ENCODE data around the gene NFIC.
"Not testable (repeated sequence)": the region's sequence is repeated elsewhere in the genome, so short reads cannot be mapped to it uniquely, and the experiment has no call there.

NFIC gene

GRCh38 chr19:3374369-3375112 is 8.2 kb downstream of the NFIC start:
- TF ChIP-seq CTCF (IDR thresholded peaks at IDR 0.05; ENCODE audit: low read depth, low read length) = no peak

GRCh38 chr19:3375221-3376090 is 9.1 kb downstream of the NFIC start:
- peak; percentile 59 to 87 for DNase-seq (ENCODE audit: low read depth in 2 of 2)
- H3K4me3 ChIP-seq (replicated peaks in 1 of 2; ENCODE audit: low read depth in 2 of 2, low read length in 2 of 2) = peak overlapping the region; percentile 14 to 21
- no peak for TF ChIP-seq CTCF (IDR thresholded peaks at IDR 0.05; ENCODE audit: low read depth, low read length)

More at GRCh38 chr19:3374369-3375112, 8.2 kb downstream of the NFIC start:
- H3K4me3 ChIP-seq (replicated peaks in 1 of 2; ENCODE audit: low read depth in 2 of 2, low read length in 2 of 2) = peak overlapping the region in 1 of 2 donors; percentile 14
- peak in 1 of 2 donors; percentile 63 for DNase-seq (ENCODE audit: low read depth in 2 of 2)

GRCh38 chr19:3376091-3376455 is 9.7 kb downstream of the NFIC start:
- not testable (repeated sequence) for H3K4me3 ChIP-seq (replicated peaks in 1 of 2; ENCODE audit: low read depth in 2 of 2, low read length in 2 of 2); DNase-seq (ENCODE audit: low read depth in 2 of 2)

- no peak overlapping the region for H3K4me3 ChIP-seq (replicated peaks in 1 of 2; ENCODE audit: low read depth in 2 of 2, low read length in 2 of 2)
- no peak for TF ChIP-seq CTCF (IDR thresholded peaks at IDR 0.05; ENCODE audit: low read depth, low read length)
- DNase-seq (ENCODE audit: low read depth in 2 of 2) = no peak
Measured at GRCh38 chr19:3378352-3379150, 12.2 kb downstream of the NFIC start.

GRCh38 chr19:3380829-3381228 is 14.4 kb downstream of the NFIC start:
- no peak overlapping the region for H3K4me3 ChIP-seq (replicated peaks in 1 of 2; ENCODE audit: low read depth in 2 of 2, low read length in 2 of 2)
- TF ChIP-seq CTCF (IDR thresholded peaks at IDR 0.05; ENCODE audit: low read depth, low read length) = no peak
- no peak for DNase-seq (ENCODE audit: low read depth in 2 of 2)

- TF ChIP-seq CTCF (IDR thresholded peaks at IDR 0.05; ENCODE audit: low read depth, low read length) = no peak
- no peak for DNase-seq (ENCODE audit: low read depth in 2 of 2)
- no peak overlapping the region for H3K4me3 ChIP-seq (replicated peaks in 1 of 2; ENCODE audit: low read depth in 2 of 2, low read length in 2 of 2)
Measured at GRCh38 chr19:3381701-3382372, 15.5 kb downstream of the NFIC start.

All from cardiac fibroblast (primary cell).